Femur (tissue), 1 donor: ENCODE measurements around the gene HPSE2.

Experiments
- DNase-seq: peaks from one replicate; pipeline ENCODE4 v3.0.0-alpha.2; 2017

The HPSE2 gene

DNA sequence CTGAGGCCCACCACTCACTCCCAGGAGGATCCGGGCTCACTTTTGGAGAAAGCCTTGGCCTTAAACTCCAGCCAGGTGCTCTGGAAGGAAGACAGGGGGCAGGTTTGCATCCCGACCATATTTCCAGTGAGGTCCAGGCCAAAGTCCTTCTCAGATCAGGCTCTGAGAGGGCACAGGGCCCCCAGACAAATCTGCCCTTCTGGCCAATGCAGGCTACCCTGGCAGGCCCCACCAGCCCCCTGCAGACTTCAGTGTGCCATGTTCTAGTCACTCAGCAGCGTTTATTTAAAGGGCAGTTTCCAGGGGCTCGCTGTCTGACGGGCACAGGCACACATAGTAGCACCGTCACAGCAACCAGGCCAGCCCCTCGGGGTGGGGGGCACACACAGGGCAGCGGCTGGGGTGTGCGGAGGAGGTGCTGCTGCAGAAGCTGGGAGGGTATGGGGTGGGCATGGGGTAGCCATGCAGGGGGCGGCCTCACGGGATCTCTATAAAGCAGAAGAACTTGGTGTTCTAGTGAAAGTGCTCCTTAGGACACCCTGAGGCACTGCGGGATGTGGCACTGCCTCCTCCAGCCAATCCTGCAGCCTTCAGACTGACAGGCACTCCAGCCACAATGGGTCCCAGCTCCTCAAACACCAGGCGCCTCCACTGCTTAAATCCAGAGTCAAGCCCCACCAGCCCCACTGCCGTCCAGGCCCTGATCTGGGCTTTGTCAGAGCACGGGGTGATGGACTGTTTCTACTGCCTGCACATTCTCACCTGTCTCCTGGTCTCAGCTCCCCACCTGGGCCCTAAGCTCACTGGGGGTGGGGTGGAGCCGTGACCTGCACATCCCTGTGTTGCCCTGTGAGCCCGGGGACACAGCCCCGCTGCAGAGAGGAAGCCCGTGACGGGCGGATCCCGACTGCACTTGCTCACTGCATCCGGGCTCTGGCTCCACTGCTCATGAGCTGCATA, 811.1 kb downstream of the HPSE2 start:
- no peak for DNase-seq

DNA sequence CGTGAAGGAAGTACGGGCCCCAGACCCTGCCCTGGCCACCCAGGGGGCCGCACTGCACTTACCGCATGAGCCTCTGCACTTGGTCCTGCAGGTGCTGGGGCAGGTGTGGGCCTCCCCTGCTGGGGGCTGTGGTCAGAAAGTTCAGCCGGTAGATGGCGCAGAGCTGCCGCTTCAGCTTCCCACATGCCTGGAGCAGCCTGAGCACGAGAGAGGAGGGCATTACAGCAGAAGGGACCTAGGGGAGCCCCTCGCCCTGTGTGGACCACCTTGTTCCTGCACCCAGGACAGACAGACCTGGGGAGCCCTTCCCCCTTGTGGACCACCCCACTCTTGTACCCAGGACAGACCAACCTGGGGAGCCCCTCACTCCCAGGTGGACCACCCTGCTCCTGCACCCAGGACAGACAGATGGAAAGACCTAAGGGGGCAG, 811.9 kb downstream of the HPSE2 start:
- DNase-seq = no peak

DNA sequence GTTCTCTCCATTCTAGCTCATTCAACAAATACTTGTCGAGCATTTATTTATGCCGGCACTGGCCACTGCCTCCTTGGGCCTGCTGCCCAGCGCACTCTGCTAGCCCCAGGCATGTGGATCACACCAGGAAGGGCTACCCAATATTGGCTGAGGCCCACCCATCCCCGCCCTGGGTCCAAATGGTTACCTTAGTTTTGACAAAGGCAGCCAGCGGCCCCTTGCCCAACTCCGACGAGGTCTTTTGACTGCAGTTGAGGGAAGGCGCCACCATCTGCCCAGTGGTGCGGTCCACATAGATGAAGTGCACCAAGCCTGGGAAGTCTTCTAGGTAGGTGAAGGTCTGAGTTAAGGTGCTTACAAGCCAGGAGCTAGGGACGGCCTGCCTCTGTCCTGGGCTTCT, 813.5 kb downstream of the HPSE2 start:
- DNase-seq = no peak

DNA sequence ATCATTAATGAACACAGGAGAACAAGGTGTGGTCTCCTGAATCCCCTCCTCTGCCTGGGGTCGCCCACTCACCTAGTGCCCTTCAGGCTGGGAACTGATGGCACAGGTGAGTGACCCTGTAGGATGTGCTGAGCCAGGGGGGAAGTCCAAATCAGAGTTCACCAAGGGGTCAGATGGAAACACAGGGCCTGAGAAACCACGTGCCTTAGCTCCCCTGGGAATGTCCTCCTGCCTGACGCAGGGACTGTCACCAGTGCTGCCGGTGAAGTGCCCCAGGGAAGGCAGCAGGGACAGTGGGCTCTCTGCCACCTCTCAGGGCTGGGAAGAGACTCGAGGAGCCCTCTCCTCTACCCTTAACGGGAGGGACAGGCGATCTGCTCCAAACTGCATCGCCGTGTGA, 814.9 kb downstream of the HPSE2 start:
- no peak for DNase-seq

DNA sequence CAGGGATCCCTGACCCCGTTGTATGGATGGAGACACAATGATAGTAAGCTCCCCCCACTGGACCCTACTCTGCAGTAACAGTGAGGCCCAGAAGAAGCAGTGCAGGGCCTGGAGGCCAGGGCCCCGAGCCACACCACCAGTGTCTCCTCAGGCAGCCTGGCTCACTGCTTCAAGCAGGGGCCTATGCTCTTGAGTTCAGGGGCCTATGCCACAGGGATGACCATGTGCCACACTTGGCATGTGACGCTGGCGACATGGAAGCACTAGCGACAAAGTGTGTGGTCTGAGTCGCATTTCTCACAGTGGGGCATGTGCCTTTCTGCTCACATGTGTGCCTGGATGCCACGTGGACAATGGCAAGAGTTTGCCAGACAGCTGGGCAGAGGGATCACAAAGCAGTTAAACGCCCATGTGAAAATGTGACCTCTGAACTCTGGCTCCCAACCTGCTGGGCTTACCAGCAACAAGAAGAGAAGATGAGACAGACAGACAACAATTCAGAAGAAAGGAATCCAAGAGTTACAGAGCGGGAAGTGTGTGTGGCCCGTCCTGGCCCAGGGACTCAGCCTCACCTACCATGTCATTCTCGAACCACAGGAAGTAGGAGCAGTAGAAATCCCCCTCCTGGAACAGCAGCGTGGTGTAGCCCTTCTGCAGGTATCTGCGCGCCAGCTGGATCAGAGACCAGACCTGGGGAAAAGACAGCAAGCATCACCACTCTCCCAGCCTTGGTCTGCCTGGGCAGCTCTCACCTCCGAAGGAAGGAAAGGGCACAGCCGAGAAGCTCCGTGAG, 816.0 kb downstream of the HPSE2 start:
- no peak for DNase-seq

DNA sequence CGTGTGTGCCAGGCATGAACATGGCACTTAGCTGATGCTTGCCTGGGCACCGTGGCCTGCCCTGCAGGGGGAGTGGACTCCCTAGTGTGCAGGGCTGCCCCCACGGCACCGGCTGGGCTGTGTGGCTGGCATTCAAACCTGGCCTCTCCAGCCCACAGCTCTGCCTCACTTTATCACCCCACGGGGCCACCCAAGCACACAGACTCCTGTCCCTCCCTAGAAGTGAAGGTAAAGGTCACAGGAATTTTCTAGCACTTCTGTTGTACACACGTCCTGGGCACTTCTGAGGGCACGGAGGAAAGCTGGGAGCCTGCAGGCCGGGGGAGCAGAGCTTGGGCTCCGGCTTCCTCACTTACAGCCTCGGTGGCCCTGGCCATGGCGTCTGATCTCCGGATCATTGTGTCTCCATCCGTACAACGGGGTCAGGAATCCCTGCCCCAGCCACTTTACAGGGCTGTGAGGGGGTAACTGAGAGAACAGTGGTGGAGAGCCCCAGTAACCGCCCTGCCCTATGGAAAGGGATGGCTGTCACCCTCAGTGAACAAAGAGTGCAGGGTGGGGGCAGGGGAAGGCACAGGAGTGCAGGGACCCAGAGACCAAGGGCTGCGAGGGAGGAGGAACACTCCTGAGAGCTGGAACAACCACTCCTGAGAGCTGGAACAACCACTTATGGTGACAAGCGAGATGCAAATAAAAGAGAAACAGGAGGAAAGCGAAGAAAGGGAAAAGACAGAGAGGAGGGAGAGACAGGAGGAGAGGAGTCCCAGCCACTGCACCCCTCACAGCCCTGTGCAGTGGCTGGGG, 816.8 kb downstream of the HPSE2 start:
- DNase-seq = no peak

DNA sequence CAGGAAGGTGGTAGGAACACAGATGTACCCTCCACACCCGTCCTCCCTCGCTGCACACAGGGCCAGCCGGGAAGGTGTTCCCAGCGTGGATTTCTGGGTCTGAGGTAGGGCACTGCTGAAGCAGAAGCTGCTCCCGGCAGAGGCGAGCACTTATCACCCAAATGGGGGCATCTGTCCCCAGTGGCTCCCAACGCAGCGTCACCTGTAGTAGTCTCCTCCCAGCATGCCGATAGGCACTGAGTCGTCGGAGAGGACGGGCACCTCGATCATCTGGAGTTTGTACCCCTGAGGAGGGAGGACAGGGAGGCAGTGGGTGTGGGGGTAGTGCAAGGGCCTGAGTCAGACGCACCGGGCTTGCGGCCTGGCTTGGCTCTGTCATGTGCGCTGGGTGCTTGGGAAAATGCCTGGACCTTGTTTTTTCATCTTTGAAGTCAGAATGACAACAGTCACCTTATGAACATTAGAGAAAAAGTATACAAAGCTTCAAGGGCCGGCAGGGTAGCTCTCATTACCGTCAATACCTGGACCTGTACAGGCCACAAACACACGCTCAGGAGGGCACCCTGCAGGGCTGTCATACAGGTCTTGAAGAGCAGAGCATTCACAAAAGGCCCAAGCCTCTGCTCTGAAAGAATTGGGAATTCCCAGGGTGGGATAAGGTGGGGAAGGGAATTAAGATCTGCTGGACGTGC, 817.5 kb downstream of the HPSE2 start:
- DNase-seq = no peak

DNA sequence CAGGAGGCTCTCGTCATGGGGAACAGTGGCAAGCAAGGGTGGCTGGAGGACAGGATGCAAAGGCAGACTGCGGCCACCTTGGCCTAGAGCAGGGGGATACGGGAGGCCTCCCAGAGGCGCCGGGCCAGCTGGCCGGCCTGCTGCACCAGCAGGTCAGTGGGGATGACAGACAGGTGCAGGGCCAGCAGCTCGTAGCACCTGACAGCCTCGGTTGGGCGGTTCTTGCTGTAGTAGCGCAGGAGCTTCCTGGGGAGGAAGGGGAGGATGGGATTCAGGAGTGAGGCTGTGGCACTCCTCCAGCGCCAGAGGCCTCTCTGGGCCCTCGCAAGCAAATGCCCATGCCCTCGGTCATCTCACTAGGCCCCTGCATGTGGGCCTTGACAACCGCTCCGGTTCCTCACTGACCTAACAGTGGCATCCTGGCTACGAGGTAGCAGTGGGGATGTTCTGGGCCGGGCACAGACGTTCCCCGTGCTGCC, 818.1 kb downstream of the HPSE2 start:
- no peak for DNase-seq

DNA sequence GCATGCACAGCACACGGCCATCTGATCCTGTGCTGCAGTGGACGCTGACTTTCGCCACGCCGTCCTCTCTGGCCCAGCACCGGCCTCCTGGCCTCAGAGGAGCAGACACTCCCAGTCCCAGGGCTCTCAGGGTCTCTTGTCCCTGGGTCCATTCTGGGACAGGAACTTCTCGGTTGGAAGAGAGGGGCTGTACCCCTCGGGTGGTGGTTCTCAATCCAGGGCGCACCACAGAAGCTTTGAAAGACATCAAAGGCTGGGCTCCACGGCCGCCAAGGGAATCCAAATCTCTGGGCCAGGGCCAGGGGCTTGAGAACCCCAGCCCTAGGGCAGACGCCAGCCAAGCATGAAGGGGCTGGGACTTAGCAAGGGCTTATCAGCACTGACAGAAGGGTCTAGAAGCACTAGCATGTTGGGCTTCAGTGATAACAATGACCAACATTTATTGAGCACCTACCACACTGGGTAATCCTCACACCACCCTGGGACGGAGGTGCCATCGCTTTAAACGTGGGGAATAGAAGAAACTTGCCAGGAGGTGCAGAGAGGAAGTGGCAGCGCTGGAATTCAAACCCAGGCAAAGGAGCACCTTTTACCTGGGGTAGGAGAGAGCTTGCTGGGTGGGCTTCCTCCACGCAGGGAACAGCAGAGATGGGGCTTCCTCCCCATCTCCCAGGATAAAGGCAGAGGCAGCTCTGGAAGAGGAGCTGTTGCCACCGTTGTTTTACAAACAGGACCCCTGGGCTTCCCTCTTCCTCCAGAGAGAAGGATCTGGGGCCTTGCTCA, 818.9 kb downstream of the HPSE2 start:
- DNase-seq = no peak

DNA sequence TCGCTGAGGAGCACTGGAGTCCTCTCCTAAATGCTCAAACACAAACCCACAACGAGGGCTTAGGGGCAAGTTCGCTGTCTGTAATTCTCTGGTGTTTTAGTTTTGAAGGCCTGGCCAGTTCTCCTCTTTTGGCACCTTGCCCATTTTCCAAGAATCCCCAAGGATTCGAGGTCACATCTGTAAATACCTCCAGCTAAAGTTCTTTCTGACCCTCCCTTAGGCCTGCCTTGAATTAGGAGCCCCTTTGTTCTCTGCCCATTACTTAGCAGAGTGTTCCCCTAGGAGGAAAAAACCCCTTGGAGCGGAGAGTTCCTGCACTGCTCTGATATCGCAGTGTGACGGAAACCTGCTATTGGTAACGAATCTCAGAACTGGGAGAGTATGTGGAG, 819.9 kb downstream of the HPSE2 start:
- no peak for DNase-seq

DNA sequence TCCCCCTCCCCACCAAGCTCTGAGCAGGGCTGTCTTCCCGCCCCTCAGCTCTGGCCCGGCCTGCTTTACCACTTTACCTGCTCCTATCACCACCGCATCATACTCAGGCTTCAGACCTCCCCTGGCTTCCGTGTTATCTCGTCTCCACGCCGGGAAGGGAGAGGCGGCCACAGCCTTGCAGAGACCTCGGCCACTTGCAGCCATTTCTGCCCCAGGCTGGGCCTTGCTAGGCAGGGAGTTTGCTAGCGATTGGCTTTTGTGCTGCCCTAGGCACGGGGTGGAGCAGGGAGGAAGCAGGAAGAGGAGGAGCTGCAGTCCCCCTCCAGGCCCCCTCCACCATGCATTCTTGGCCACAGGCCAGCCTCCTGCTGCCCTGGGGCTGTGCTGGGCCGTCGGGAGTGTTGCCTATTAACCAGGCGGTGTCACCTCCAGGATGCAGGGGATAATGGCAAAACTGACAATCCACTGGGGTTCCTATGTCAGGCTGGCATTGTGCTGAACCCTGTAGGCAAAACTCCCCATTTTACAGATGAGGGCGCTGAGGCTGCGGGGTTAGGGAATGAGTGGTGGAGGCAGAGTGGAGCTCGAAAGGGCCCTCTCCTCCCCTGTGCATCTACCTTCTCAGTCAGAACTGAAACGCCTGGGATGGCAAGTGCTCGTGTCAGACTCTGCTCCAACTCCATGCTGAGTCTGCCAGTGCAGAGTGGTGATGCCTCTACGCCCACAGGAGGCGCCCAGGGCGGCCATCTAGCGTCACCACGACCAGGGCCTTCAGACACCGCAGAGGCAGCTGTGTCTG, 820.5 kb downstream of the HPSE2 start, which contains the start of gene PYROXD2:
PYROXD2 (minus strand) TSS at position 251 of the 799 bp plus-strand sequence; CDS start at position 204, 47 bp downstream.
- peak; percentile 91 for DNase-seq

DNA sequence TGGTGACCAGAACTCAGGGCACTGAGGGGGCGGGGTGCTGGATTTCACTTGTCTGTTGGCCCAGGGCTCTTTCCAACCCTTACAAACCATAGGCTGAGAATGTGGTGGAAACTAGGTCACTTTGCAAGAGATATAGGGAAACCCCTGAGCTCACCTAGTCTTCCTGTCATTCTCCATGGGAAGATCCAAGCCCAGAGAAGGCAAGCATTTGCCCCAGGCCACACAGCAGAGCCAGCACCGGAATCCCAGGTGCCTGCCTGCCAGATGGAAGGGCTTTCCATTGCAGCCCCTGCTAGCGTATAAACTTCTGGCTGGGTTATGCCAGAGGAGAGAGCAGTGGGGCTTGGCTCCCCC, 821.1 kb downstream of the HPSE2 start:
- DNase-seq = no peak

DNA sequence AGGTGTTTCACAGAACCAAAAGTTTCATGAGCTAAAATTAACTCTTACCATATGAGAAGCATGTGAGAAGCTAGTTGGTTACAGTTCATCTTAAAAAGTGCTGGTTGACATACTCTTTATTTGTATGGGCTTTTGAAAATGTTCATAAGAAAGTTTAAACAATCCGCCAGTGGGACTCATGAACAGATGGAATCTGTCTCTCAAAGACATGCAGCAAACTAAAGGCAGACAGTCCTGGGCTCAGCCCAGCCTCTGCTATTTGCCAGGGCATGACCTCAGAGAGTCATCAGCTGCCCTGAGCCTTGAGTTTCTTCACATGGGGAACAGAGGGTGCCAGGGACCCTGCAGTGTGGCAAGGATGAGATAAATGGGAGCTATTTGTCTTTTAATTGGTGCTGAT, 823.9 kb downstream of the HPSE2 start:
- no peak for DNase-seq

DNA sequence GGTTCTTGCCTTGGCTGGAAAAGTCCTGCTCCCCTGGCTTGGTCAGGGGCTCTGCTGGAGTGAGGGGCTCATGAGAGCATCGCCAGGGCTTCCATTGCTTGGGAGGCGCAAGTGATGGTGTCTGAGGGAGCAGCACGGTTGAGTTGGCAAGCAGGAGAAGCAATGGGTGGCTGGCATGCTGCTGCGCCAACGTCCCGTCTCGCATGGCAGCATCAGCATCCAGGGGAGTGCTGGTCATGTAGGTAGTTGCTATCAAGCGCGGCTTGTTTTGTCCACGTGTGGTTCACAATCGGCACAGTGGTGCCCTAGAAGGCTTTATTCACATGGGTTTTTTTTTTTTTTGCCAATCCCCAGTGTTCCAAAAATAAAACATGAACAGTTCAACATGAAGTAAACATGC, 824.5 kb downstream of the HPSE2 start:
- no peak for DNase-seq

DNA sequence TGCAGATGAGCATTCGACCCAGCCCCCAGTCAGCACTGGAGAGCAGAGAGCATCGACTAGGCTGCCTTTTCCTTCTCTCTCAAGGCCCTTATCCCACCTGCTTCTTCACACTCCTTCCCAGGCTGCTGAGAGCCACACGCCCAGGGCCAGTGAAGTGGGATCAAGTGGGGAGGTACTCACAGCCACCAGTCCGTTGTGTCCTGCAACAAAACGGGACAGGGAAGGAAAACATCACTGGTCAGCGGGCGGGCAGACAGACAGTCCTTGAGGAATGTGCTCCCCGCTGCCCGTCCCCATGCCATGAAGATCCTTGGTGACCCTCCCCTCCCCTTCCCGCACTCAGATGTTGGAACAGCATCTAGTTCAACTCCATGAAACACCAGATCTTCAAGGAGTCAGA, 824.9 kb downstream of the HPSE2 start:
- no peak for DNase-seq

DNA sequence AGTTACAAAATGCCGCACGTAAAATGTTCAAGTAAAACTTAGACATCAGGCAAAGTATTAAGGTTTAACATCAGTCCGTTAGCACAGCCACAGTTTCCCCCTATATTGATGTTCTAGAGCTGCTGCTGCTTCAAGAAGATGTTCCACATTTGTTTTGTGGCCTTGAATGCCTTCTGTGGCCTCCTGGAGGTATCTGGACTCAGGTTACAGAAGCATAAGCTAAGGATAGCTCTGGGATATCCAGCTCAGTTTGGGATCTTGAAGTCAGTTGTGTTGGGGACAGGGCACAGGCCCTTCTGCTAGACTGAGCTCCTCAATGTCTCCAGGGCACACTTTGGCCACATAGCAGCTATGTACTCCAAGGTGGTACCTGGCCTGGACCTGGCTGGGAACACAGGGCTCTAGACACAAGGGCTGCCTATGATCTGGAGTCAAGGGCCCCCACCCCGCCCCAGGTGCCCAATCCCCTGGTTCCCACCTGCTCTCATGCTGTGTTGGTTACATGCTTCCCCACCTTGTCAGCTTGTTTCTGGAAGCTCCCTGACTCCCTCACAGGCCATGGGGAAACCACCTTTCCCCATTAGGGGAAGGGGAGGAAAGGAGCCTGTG, 825.4 kb downstream of the HPSE2 start:
- DNase-seq = no peak

DNA sequence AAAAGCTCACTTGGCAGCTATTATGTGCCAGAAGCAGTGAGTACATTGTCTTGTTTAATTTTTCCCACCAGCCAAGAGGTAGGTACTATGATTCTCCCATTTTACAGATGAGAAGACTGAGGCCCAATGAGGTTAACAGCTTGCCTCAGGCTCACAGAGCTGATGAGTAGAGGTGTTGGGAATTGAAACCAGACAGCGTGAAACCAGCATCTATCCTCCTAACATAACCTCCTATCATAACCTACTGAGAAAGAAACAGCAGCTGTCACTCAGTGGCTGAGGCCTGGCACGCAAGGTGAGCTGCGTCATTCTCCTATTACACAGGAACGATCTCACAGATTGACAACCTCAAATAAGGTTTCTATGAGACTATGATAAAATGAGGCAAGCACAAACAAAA, 826.9 kb downstream of the HPSE2 start:
- no peak for DNase-seq

DNA sequence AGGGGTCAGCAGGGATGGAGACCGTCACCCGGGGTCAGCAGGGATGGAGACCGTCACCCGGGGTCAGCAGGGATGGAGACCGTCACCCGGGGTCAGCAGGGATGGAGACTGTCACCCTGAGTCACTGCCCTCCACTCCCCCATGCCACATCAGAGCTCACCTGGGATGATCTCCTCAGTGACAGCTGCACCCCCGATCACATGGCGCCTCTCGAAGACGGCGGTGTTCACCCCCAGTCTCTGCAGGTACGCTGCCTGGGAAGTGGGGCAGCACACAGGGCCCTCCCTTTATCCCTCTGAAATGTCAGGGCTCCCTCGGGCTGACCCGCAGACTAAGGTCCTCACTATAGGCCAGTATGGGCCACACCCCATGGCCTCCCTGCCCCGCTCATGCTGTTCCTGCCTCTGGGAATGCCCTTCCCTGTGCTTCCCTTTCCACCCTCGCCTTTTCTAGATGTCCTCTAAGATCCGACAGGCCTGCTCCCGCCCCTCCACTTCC, 827.9 kb downstream of the HPSE2 start:
- no peak for DNase-seq
